Coronary artery (tissue), 2 donors: ENCODE data around the gene KCNK7.

Source experiments
- DNase-seq: peaks from one replicate; pipeline ENCODE4 v3.0.0-alpha.2; 2017; ENCODE audit warnings: low spot score
- H3K27ac ChIP-seq, 2 donors: fragments of 200-600 bp; sonication (generic); one replicate each; pipeline ENCODE4 v1.5.1; 2016 to 2019
- H3K4me3 ChIP-seq: fragments of 200-600 bp; sonication (generic); 2 replicates; pipeline ENCODE4 v1.5.1; 2016; ENCODE audit warnings: mild to moderate bottlenecking, moderate library complexity
- TF ChIP-seq, protein P1 (sequence below): fragments of 200-600 bp; sonication (generic); IDR thresholded peaks from one replicate; pipeline ENCODE4 v1.5.1; 2019; ENCODE audit warnings: antibody characterized with exemption

Gene KCNK7

DNA sequence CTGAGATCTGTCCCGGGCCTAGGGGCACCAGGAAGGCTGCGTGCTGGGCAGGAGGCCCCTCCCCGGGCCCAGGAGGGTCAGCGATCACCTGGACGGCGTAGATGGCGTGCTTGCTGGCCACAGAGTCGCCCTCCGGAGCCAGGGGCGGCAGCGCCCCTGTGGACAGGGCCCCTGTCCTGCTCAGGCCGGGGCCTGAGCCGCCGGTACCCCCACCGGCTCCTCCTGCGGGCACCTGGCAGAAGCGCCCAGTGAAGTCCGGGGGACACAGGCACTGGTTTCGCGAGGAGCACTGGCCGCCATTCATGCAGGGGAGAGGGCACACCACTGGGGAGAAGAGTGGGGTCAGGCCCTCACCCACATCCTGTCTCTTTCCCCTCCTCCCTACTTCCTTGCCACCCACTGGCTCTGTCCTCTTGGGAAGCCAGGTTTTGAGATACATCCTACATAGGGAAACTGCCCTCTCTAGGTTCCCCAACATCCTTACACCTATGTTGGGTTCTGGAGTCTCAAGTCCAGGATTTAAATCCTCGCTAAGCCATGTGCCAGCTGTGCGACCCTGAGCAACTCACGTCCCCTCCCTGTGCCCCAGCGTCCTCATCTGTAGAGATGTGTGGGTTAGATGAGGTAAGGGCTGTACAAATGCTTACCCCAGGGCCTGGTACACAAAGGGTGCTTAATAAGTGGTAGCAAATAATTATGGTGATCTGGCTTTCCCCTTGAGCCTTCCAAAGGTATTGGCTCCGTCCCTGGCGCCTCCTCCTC lies 41.4 kb downstream of the KCNK7 start:
- Histone ChIP-seq H3K4me3 (no peak overlapping the region), H3K27ac (peak overlapping the region in 1 of 2 donors; percentile 99)
- DNase-seq: no peak
- TF ChIP-seq, protein P1, sequence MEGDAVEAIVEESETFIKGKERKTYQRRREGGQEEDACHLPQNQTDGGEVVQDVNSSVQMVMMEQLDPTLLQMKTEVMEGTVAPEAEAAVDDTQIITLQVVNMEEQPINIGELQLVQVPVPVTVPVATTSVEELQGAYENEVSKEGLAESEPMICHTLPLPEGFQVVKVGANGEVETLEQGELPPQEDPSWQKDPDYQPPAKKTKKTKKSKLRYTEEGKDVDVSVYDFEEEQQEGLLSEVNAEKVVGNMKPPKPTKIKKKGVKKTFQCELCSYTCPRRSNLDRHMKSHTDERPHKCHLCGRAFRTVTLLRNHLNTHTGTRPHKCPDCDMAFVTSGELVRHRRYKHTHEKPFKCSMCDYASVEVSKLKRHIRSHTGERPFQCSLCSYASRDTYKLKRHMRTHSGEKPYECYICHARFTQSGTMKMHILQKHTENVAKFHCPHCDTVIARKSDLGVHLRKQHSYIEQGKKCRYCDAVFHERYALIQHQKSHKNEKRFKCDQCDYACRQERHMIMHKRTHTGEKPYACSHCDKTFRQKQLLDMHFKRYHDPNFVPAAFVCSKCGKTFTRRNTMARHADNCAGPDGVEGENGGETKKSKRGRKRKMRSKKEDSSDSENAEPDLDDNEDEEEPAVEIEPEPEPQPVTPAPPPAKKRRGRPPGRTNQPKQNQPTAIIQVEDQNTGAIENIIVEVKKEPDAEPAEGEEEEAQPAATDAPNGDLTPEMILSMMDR: no peak

DNA sequence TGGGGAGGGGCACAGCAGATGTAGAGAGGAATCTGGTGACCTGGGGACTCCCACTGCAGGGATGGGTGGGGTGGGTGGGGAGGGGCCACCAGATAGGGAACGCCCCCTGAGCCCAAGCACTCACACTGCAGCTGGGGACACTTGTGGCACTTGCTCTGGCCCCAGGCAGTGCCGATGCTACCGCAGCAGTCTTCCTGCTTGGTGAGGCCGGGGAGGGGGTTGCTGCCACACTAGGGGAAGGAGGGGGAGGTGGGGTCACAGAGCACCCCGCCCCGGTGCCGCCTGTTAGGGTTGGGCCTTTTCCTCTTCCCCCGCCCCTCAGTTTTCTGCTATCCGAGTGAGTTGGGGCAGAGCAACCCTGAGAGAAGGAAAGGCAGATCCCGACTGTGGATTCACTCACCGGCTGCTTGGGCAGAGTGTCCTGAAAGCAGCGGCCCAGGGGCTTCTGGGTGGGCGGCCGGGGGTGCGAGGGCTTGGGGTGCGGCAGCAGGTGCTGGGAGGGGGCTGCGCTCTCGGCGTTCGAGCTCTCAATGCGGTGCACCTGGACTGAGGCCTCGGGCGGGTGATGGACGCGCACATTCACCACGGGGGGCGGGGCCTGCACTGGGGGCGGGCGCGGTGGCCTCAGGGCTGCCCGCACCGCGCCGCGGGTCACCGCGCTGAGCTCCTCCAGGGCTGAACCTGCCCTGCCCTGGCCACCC lies 42.1 kb downstream of the KCNK7 start:
- TF ChIP-seq, protein P1: no peak
- no peak overlapping the region for H3K4me3 ChIP-seq
- no peak for DNase-seq
- H3K27ac ChIP-seq: peak overlapping the region in 1 of 2 donors; percentile 99

DNA sequence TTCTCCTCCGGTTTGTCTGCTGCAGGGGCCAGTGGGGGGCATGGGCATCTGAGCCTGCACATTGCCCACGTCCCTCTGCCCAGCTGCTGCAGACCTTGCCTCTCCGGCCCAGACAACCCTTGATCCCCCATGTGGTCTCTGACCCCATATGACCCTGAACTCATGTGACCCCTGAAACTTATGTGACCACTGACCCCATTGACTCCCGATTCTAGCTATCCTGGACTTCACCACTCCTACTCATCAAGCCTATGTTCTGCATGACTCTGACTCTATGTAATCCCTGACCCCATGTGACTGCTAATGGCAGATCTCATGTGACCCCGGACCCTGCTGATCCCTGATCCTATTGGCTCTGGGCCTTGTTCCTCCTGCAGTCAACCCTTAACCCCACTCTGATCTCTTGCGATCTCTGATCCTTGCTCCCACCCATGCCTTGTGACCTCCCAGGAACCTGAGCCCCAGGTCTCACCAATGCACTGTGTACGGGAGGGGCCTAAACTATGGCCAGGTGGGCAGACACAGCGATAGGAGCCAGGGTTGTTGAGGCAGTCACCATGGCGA lies 43.1 kb downstream of the KCNK7 start:
- peak overlapping the region in 1 of 2 donors; percentile 13 for H3K27ac ChIP-seq
- H3K4me3 ChIP-seq: no peak overlapping the region
- TF ChIP-seq, protein P1: no peak
- no peak for DNase-seq

DNA sequence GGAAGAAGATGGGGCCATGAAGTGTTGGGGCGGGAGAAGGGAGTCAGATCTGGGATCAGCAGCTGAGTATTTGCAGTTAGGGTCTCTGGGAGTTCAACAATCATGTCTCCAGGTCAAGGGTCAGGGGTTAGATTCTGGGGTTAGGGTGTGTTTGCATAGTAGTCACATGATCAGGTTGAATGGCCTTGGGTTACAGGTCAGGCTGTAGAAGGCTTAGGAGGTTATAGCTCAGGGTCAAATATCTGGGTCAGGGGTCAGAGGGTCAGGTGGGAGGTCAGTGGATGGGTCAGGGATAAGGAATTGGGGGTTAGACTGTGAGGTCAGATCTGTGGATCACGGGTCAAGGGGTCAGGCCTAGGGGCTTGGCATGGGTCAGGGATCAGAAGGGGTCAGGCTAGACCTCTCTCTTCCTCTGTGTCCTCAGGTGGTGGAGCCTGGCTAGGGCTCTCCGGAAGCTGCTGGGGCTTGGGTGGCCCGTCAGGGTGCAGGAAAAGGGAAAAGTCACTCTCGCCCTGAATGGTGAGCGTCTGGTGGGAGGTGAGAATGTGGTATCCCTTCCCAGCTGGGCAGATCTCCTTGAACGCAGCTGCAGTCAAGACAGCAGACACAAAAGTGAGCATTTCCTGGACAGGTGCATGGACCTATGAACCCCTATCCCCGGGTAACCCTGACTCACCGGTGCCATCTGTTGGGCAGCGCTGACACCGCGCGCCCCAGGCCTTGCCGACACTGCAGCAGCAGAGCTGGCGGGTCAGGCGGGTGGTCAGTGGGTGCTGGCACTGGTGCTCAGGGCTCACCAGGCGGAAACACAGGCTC lies 43.8 kb downstream of the KCNK7 start:
- DNase-seq: no peak
- H3K4me3 ChIP-seq: no peak overlapping the region
- peak overlapping the region in 1 of 2 donors; percentile 13 for H3K27ac ChIP-seq
- TF ChIP-seq, protein P1: no peak

DNA sequence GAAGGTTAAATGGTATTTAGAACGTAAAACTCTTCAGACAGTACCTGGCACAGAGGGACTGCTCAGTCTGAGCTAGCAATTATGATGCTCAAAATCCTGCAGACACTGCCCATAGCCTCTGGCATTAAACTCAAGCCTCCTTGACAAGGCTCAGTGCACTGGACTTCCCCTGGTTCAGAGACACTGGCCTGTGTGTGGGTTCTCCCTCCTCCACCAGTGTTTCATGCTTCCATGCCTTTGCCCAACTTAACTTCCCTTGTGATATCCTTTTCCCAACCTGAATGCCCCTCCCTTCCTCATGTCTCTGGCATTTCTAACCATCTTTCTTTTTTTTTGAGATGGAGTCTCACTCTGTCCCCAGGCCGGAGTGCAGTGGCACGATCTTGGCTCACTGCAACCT lies 46.5 kb downstream of the KCNK7 start:
- TF ChIP-seq, protein P1: no peak
- H3K4me3 ChIP-seq: no peak overlapping the region
- DNase-seq: no peak
- H3K27ac ChIP-seq: no peak overlapping the region

DNA sequence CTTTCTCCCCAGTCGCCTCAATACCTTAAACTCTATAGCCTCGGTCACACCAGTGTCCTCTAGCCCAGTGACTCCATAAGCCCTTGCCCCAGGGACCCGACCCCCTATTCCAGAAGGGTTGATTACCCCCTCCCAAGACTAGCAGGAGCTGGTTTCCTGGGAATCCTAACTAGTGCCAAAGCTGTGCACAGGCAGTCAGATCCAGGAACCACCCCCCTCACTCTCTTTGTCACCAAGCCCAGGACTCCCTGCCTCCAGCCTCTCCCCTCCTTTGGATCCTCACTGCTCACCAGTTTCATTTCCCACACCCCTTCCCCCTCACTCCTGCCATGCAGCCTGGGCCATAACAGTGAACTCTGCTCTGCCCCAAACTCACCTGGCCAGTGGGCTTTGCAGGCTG lies 47.2 kb downstream of the KCNK7 start:
- DNase-seq: no peak
- H3K4me3 ChIP-seq: no peak overlapping the region
- no peak overlapping the region for H3K27ac ChIP-seq
- TF ChIP-seq, protein P1: no peak
